H1 (cell line): ENCODE measurements around the gene PLEKHA5. TPM values are rescaled to one million over a fixed set of nuclear protein-coding genes. Genes with fewer than 3 reads are reported as not detected.

Experiments
- CBX8 ChIP-seq: fragments of 300-800, 300-1000 bp; sonication (generic); IDR thresholded peaks from 2 replicates; pipeline ENCODE4 v1.7.1; 2016; ENCODE audit warnings: low read depth, low read length, borderline replicate concordance
- EP300 ChIP-seq, 2 experiments: IDR thresholded peaks; 1 replicate in 1 of 2; 2 replicates in 1 of 2; pipeline ENCODE4 v1.6.1; 2011 to 2012; ENCODE audit warnings: low read depth in 2 of 2, low read length in 2 of 2, mild to moderate bottlenecking in 2 of 2, borderline replicate concordance in 1 of 2, inconsistent platforms in 1 of 2, moderate library complexity in 1 of 2
- RAD21 ChIP-seq, 2 experiments: IDR thresholded peaks in 1 of 2; conservative IDR thresholded peaks in 1 of 2; 2 replicates each; pipeline ENCODE4 v1.6.1; 2011; ENCODE audit warnings: low read depth in 2 of 2, low read length in 2 of 2, improper control_type of control experiment in 1 of 2, inconsistent platforms in 1 of 2, mild to moderate bottlenecking in 1 of 2, moderate library complexity in 1 of 2
- TCF12 ChIP-seq: IDR thresholded peaks from 2 replicates; pipeline ENCODE4 v1.6.1; 2011; ENCODE audit warnings: low read depth, mild to moderate bottlenecking, low read length
- polyA plus RNA-seq, 7 experiments: library from polyadenylated mRNA; depleted of rRNA in 3 of 7; stranded (reverse) in 5 of 7; unstranded in 2 of 7; fragments of >200 nt in 5 of 7; fragments of 200-250 nt in 2 of 7; gene quantifications; 1 replicate in 5 of 7; 2 replicates in 1 of 7; 4 replicates in 1 of 7; pipeline versions ENCODE4 v1.2.1 to v1.2.3, GENCODE V29; 2011 to 2013; ENCODE audit warnings: missing spikeins in 2 of 7, mixed read lengths in 2 of 7
- total RNA-seq: library from RNA; stranded (reverse); fragmentation: NEBNext Ultra II Directional; extraction: Animal tissue kit (Norgen Biotek cat#: 25700); gene quantifications from 2 replicates; pipeline ENCODE4 v1.2.1, GENCODE V29; 2021

PLEKHA5 gene
- total and polyA plus RNA-seq, 2 of the 8 experiments (the other 6 are each of a cell fraction or from before 2014, with no cell fraction given) = 17.2 to 66.1 TPM

- TF ChIP-seq CBX8 = no peak
- no peak for TF ChIP-seq TCF12
- no peak for TF ChIP-seq RAD21 (IDR thresholded peaks at IDR 0.05 in 1 of 2, conservative IDR thresholded peaks at IDR 0.05 in 1 of 2; ENCODE audit: low read depth in 2 of 2, low read length in 2 of 2)
- TF ChIP-seq EP300 (IDR thresholded peaks at IDR 0.05; ENCODE audit: borderline replicate concordance in 1 of 2, low read depth in 2 of 2, low read length in 2 of 2) = no peak
These were observed 181.6 kb downstream of the PLEKHA5 start (continued) for GRCh38 chr12:19311165-19311564.
